H1 (cell line): ENCODE results near the gene UQCRQ. TPM values are rescaled to one million over a fixed set of nuclear protein-coding genes. Genes with fewer than 3 reads are reported as not detected.

Experiments used
- CTCF ChIA-PET: fragments of 300-600 bp; sonication (Branson Sonifier 250); formaldehyde crosslinking; loops from one replicate; lab custom pipeline; 2021; ENCODE audit not compliant: partially characterized antibody; lab: Charles Lee
- POLR2A ChIA-PET: fragments of 300-600 bp; sonication (Branson Sonifier 250); formaldehyde crosslinking; loops from one replicate; lab custom pipeline; 2021; ENCODE audit warnings: inconsistent platforms; ENCODE audit not compliant: partially characterized antibody; lab: Charles Lee
- DNase-seq, 2 experiments: peaks; one replicate each; pipeline versions ENCODE4 v3.0.0 to v3.0.0-alpha.2; 2010 to 2022; ENCODE audit warnings: low spot score in 2 of 2, low read depth in 1 of 2, mixed read lengths in 1 of 2
- FAIRE-seq: peaks from 2 replicates; lab custom pipeline; 2011; peaks lifted over from hg19 to GRCh38; lab: Jason Lieb, UNC
- H2AFZ ChIP-seq: 2 replicates; pipeline ENCODE4 v1.8.1; 2012; ENCODE audit warnings: low read length, inconsistent platforms
- H2AK5ac ChIP-seq: 2 replicates; pipeline ENCODE4 v1.6.1; 2013; ENCODE audit warnings: low read depth, low read length
- H2BK120ac ChIP-seq: replicated peaks from 2 replicates; pipeline ENCODE3; 2013; ENCODE audit warnings: low read depth, low read length, inconsistent platforms
- H2BK12ac ChIP-seq: 2 replicates; pipeline ENCODE4 v1.6.1; 2013; ENCODE audit warnings: low read depth, low read length
- H2BK15ac ChIP-seq: 2 replicates; pipeline ENCODE4 v1.6.1; 2013; ENCODE audit warnings: low read length
- H2BK20ac ChIP-seq: 2 replicates; pipeline ENCODE4 v1.6.1; 2013; ENCODE audit warnings: low read length
- H2BK5ac ChIP-seq: 2 replicates; pipeline ENCODE4 v1.6.1; 2013; ENCODE audit warnings: low read depth, low read length
- H3K14ac ChIP-seq: 2 replicates; pipeline ENCODE4 v1.6.1; 2013; ENCODE audit warnings: inconsistent platforms; ENCODE audit not compliant: insufficient read length
- H3K18ac ChIP-seq: 2 replicates; pipeline ENCODE4 v1.6.1; 2013; ENCODE audit warnings: low read length; ENCODE audit errors: extremely low read depth
- H3K23ac ChIP-seq: 2 replicates; pipeline ENCODE4 v1.6.1; 2013; ENCODE audit warnings: inconsistent platforms; ENCODE audit not compliant: insufficient read length
- H3K23me2 ChIP-seq: 2 replicates; pipeline ENCODE4 v1.6.1; 2013; ENCODE audit warnings: low read depth, low read length
- H3K27ac ChIP-seq: 2 replicates; pipeline ENCODE4 v1.6.1; 2011; ENCODE audit warnings: low read depth, low read length, inconsistent platforms
- H3K27me3 ChIP-seq, 4 experiments: replicated peaks in 1 of 4; 1 replicate in 1 of 4; 2 replicates in 3 of 4; pipeline versions ENCODE4 v1.6.1 to v1.8.1; 2011 to 2013; ENCODE audit warnings: low read length in 3 of 4, mild to moderate bottlenecking in 3 of 4, inconsistent platforms in 2 of 4, mixed read lengths in 2 of 4, moderate library complexity in 1 of 4; ENCODE audit not compliant: control insufficient read depth in 3 of 4, insufficient read depth in 3 of 4; ENCODE audit errors: extremely low read depth in 1 of 4
- H3K36me3 ChIP-seq, 4 experiments: 2 replicates each; pipeline versions ENCODE4 v1.6.1 to v1.8.1; 2011 to 2013; ENCODE audit warnings: mild to moderate bottlenecking in 4 of 4, low read length in 3 of 4, moderate library complexity in 2 of 4, control low read depth in 1 of 4, inconsistent platforms in 1 of 4; ENCODE audit not compliant: insufficient read depth in 4 of 4, control insufficient read depth in 2 of 4
- H3K4ac ChIP-seq: replicated peaks from 2 replicates; pipeline ENCODE3; 2013; ENCODE audit warnings: low read length, low read depth, mixed read lengths, inconsistent platforms; ENCODE audit not compliant: insufficient read length
- H3K4me1 ChIP-seq, 4 experiments: replicated peaks in 1 of 4; 1 replicate in 1 of 4; 2 replicates in 3 of 4; pipeline versions ENCODE4 v1.6.1 to v1.8.1; 2011 to 2013; ENCODE audit warnings: low read length in 3 of 4, inconsistent platforms in 2 of 4, mixed read lengths in 1 of 4; ENCODE audit not compliant: insufficient read depth in 4 of 4, control insufficient read depth in 3 of 4
- H3K4me2 ChIP-seq, 2 experiments: 2 replicates each; pipeline versions ENCODE4 v1.6.1 to v1.8.1; 2011 to 2013; ENCODE audit warnings: low read depth in 2 of 2, low read length in 2 of 2, control low read depth in 1 of 2, inconsistent platforms in 1 of 2, mild to moderate bottlenecking in 1 of 2; ENCODE audit not compliant: insufficient read depth in 1 of 2
- H3K4me3 ChIP-seq, 4 experiments: fragments of 200-600, 300-600 bp in 1 of 4; sonication (generic), shearing (Covaris generic), sonication (Bioruptor Twin) in 1 of 4; 2 replicates each; pipeline versions ENCODE4 v1.5.1 to v1.8.1; 2011 to 2016; ENCODE audit warnings: low read length in 4 of 4, low read depth in 3 of 4, control low read depth in 2 of 4, inconsistent platforms in 2 of 4, mild to moderate bottlenecking in 2 of 4, mixed read lengths in 1 of 4, moderate library complexity in 1 of 4; ENCODE audit not compliant: insufficient read depth in 2 of 4; ENCODE audit errors: extremely low read depth in 1 of 4
- H3K56ac ChIP-seq: replicated peaks from 2 replicates; pipeline ENCODE3; 2013; ENCODE audit warnings: low read depth, mild to moderate bottlenecking, mixed read lengths, low read length, inconsistent platforms; ENCODE audit not compliant: insufficient read length
- H3K79me1 ChIP-seq: 2 replicates; pipeline ENCODE4 v1.6.1; 2013; ENCODE audit warnings: low read depth, low read length, control low read depth
- H3K79me2 ChIP-seq, 2 experiments: 2 replicates each; pipeline versions ENCODE4 v1.6.1 to v1.8.1; 2012 to 2013; ENCODE audit warnings: low read length in 2 of 2, mild to moderate bottlenecking in 2 of 2, inconsistent platforms in 1 of 2; ENCODE audit not compliant: insufficient read depth in 2 of 2, control insufficient read depth in 1 of 2
- H3K9ac ChIP-seq, 4 experiments: replicated peaks in 1 of 4; 1 replicate in 1 of 4; 2 replicates in 3 of 4; pipeline versions ENCODE4 v1.6.1 to v1.8.1; 2011 to 2013; ENCODE audit warnings: low read depth in 3 of 4, low read length in 3 of 4, control low read depth in 2 of 4, mild to moderate bottlenecking in 2 of 4, moderate library complexity in 2 of 4, inconsistent platforms in 1 of 4; ENCODE audit errors: extremely low read depth in 1 of 4
- H3K9me3 ChIP-seq, 2 experiments: 2 replicates each; pipeline versions ENCODE4 v1.6.1 to v1.8.1; 2012 to 2013; ENCODE audit warnings: mild to moderate bottlenecking in 2 of 2, moderate library complexity in 2 of 2, control low read depth in 1 of 2, inconsistent platforms in 1 of 2, low read depth in 1 of 2, low read length in 1 of 2, mixed read lengths in 1 of 2; ENCODE audit not compliant: insufficient read depth in 2 of 2
- H4K20me1 ChIP-seq, 2 experiments: replicated peaks in 1 of 2; 2 replicates each; pipeline versions ENCODE3 to v1.8.1; 2011 to 2013; ENCODE audit warnings: inconsistent platforms in 2 of 2, low read length in 2 of 2, mild to moderate bottlenecking in 1 of 2; ENCODE audit not compliant: insufficient read depth in 2 of 2, control insufficient read depth in 1 of 2
- H4K5ac ChIP-seq: 2 replicates; pipeline ENCODE4 v1.6.1; 2013; ENCODE audit warnings: low read length, low read depth, mixed read lengths, inconsistent platforms; ENCODE audit not compliant: insufficient read length
- H4K8ac ChIP-seq: 2 replicates; pipeline ENCODE4 v1.8.0; 2013; ENCODE audit warnings: mild to moderate bottlenecking, moderate library complexity, low read length, inconsistent platforms; ENCODE audit not compliant: insufficient read depth; ENCODE audit errors: extremely low read depth
- H4K91ac ChIP-seq: replicated peaks from 2 replicates; pipeline ENCODE3; 2013; ENCODE audit warnings: low read length, mixed read lengths, inconsistent platforms; ENCODE audit not compliant: insufficient read length
- E2F6 ChIP-seq: IDR thresholded peaks from 2 replicates; pipeline ENCODE4 v1.6.1; 2012; ENCODE audit warnings: inconsistent platforms
- KDM1A ChIP-seq: fragments of 200-600, 300-600 bp; sonication (generic); IDR thresholded peaks from 2 replicates; pipeline ENCODE4 v1.7.1; 2016; ENCODE audit warnings: mild to moderate bottlenecking, low read length, borderline replicate concordance
- NRF1 ChIP-seq: IDR thresholded peaks from 2 replicates; pipeline ENCODE4 v1.6.1; 2011; ENCODE audit warnings: mild to moderate bottlenecking, low read depth, low read length, improper control_type of control experiment
- POLR2AphosphoS5 ChIP-seq: IDR thresholded peaks from 2 replicates; pipeline ENCODE4 v1.6.1; 2011; ENCODE audit warnings: low read depth, low read length
- RAD21 ChIP-seq, 2 experiments: IDR thresholded peaks in 1 of 2; conservative IDR thresholded peaks in 1 of 2; 2 replicates each; pipeline ENCODE4 v1.6.1; 2011; ENCODE audit warnings: low read depth in 2 of 2, low read length in 2 of 2, improper control_type of control experiment in 1 of 2, inconsistent platforms in 1 of 2, mild to moderate bottlenecking in 1 of 2, moderate library complexity in 1 of 2
- TCF12 ChIP-seq: IDR thresholded peaks from 2 replicates; pipeline ENCODE4 v1.6.1; 2011; ENCODE audit warnings: low read depth, mild to moderate bottlenecking, low read length
- WGBS, 2 experiments: shearing (Covaris generic) in 1 of 2; methylation state at CpG; one replicate each; pipeline versions ENCODE4 v1.1.6 to v1.1.7; 2013 to 2015; ENCODE audit warnings: low lambda C conversion rate in 2 of 2, mixed read lengths in 2 of 2, inconsistent platforms in 1 of 2, low coverage in 1 of 2, missing lambda C conversion rate in 1 of 2; ENCODE audit not compliant: insufficient replicate concordance in 2 of 2, insufficient coverage in 1 of 2, insufficient read length in 1 of 2; ENCODE audit errors: extremely low coverage in 1 of 2, missing lambda C conversion rate in 1 of 2; 5-methylcytosine and 5-hydroxymethylcytosine counted together
- polyA plus RNA-seq, 7 experiments: library from polyadenylated mRNA; depleted of rRNA in 3 of 7; stranded (reverse) in 5 of 7; unstranded in 2 of 7; fragments of >200 nt in 5 of 7; fragments of 200-250 nt in 2 of 7; gene quantifications; 1 replicate in 5 of 7; 2 replicates in 1 of 7; 4 replicates in 1 of 7; pipeline versions ENCODE4 v1.2.1 to v1.2.3, GENCODE V29; 2011 to 2013; ENCODE audit warnings: missing spikeins in 2 of 7, mixed read lengths in 2 of 7
- total RNA-seq: library from RNA; stranded (reverse); fragmentation: NEBNext Ultra II Directional; extraction: Animal tissue kit (Norgen Biotek cat#: 25700); gene quantifications from 2 replicates; pipeline ENCODE4 v1.2.1, GENCODE V29; 2021

The UQCRQ gene
- total and polyA plus RNA-seq, 2 of the 8 experiments (the other 6 are each of a cell fraction or from before 2014, with no cell fraction given) = 177 to 293 TPM

DNA sequence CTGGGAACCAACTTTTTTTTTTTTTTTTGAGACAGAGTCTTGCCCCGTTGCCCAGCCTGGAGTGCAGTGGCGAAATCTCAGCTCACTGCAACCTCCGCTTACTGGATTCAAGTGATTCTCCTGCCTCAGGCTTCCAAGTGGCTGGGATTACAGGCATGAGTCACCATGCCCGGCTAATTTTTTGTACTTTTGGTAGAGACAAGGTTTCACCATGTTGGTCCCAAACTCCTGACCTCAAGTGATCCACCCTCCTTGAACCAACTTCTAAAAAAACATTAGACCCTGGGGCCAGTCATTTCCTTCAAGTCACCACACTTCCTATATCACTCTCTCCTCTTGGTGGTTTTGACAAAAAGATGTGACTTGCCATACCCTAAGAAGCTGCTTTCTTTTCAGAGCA, 25.1 kb upstream of the UQCRQ start:
- no peak overlapping the region for H4K5ac ChIP-seq
- H3K9me3 ChIP-seq = no peaks in the 10 kb centered on the region
- no peak overlapping the region for H3K9ac ChIP-seq
- H3K18ac ChIP-seq = no peak overlapping the region
- no peaks in the 10 kb centered on the region for H4K20me1 ChIP-seq
- H3K79me2 ChIP-seq = no peaks in the 10 kb centered on the region
- no peak overlapping the region for H2BK12ac ChIP-seq
- H2BK15ac ChIP-seq = no peak overlapping the region
- no peak overlapping the region for H3K4me3 ChIP-seq
- no peaks in the 10 kb centered on the region for H3K4me1 ChIP-seq
- no peak overlapping the region for H2BK5ac ChIP-seq
- no peak overlapping the region for H4K8ac ChIP-seq
- H3K23ac ChIP-seq = no peak overlapping the region
- no peak overlapping the region for H2AK5ac ChIP-seq
- DNase-seq (no peak), FAIRE-seq (no peak)
- no peaks in the 10 kb centered on the region for H3K23me2 ChIP-seq
- no peak overlapping the region for H3K56ac ChIP-seq
- H2BK20ac ChIP-seq = no peak overlapping the region
- no peaks in the 10 kb centered on the region for H3K27me3 ChIP-seq
- no peak overlapping the region for H2BK120ac ChIP-seq
- 96% methylated on average over 4 of the region's 4 CpGs; no CpG with 5 or more reads in 1 of the 2 experiments for WGBS, 2 experiments
- no peak overlapping the region for H2AFZ ChIP-seq
- no peak overlapping the region for H3K4me2 ChIP-seq
- CTCF ChIA-PET = interaction anchor here (25.6 kb wide), 1 partner anchor 21 kb away, joined by 465 read pairs; the partner anchor contains the start of genes GDF9, LEAP2 and UQCRQ
- no peak overlapping the region for H3K14ac ChIP-seq
- no peaks in the 10 kb centered on the region for H3K79me1 ChIP-seq
- POLR2A ChIA-PET = no interaction called here
- no peak overlapping the region for H4K91ac ChIP-seq
- no peak overlapping the region for H3K27ac ChIP-seq
- no peaks in the 10 kb centered on the region for H3K36me3 ChIP-seq
- no peak overlapping the region for H3K4ac ChIP-seq
- no peak for TF ChIP-seq NRF1
- TF ChIP-seq POLR2AphosphoS5 = no peak
- no peak for TF ChIP-seq KDM1A
- no peak for TF ChIP-seq TCF12
- no peak for TF ChIP-seq RAD21 (IDR thresholded peaks at IDR 0.05 in 1 of 2, conservative IDR thresholded peaks at IDR 0.05 in 1 of 2; ENCODE audit: low read depth in 2 of 2, low read length in 2 of 2)
- no peak for TF ChIP-seq E2F6
